ENCODE measurements around the gene SH3RF3.

GRCh38 chr2:109255654-109256053 lies 126.6 kb downstream of the SH3RF3 start:
- TF ChIP-seq CTCF (IDR thresholded peaks at IDR 0.05) (no peak), POLR2A (IDR thresholded peaks at IDR 0.05) (no peak), POLR2AphosphoS5 (IDR thresholded peaks at IDR 0.05) (no peak)
